Measurements from ENCODE around the gene AKR1B1. TPM values are rescaled to one million over a fixed set of nuclear protein-coding genes. Genes with fewer than 3 reads are reported as not detected.

The AKR1B1 gene
- total RNA-seq, 1 experiment from 2014 or later: 1.6 TPM

DNA sequence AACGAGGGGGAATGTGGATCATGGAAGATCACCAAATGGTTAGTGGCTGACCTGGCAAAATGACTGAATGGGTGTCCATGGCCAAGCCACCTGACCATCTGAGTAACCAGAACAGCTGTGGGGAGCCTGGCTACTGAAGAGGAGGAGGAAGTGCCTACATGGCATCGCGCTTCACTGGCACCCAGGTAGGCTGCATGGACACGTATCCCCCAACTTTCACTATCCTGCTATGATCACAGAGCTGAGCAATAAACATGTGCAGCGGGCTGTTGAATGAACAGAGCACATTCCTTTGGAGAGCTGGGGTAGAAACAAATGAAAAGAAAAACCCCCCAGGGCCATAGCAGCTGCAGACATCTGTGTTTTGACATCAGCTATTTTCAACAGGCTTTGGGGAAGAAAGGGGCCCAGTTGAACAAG, 6.5 kb downstream of the AKR1B1 start:
- CTCF ChIA-PET: no interaction called here
- intact Hi-C loops (cut with micrococcal nuclease): no loop called here
- POLR2A ChIA-PET (ENCODE audit: unreplicated experiment): no interaction called here
- H3K4me1 ChIP-seq (ENCODE audit: insufficient read depth, low read length): peaks cover 32% of the 10 kb centered on the region
- no peak overlapping the region for H3K27ac ChIP-seq (ENCODE audit: low read length)
- no peak overlapping the region for H3K4me3 ChIP-seq (ENCODE audit: low read length)
- H3F3A ChIP-seq (ENCODE audit: low read length, unreplicated experiment): peaks cover 4% of the 10 kb centered on the region
- H3K79me2 ChIP-seq (ENCODE audit: low read length): no peaks in the 10 kb centered on the region
- H3K27me3 ChIP-seq (ENCODE audit: low read length): no peaks in the 10 kb centered on the region
- H3K36me3 ChIP-seq (ENCODE audit: low read depth, low read length): no peaks in the 10 kb centered on the region
- H3K4me2 ChIP-seq (ENCODE audit: low read length): no peak overlapping the region
- no peak for ATAC-seq
- no peak for DNase-seq
- TF ChIP-seq, protein P1, sequence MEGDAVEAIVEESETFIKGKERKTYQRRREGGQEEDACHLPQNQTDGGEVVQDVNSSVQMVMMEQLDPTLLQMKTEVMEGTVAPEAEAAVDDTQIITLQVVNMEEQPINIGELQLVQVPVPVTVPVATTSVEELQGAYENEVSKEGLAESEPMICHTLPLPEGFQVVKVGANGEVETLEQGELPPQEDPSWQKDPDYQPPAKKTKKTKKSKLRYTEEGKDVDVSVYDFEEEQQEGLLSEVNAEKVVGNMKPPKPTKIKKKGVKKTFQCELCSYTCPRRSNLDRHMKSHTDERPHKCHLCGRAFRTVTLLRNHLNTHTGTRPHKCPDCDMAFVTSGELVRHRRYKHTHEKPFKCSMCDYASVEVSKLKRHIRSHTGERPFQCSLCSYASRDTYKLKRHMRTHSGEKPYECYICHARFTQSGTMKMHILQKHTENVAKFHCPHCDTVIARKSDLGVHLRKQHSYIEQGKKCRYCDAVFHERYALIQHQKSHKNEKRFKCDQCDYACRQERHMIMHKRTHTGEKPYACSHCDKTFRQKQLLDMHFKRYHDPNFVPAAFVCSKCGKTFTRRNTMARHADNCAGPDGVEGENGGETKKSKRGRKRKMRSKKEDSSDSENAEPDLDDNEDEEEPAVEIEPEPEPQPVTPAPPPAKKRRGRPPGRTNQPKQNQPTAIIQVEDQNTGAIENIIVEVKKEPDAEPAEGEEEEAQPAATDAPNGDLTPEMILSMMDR (conservative IDR thresholded peaks at IDR 0.05; ENCODE audit: low read depth, low read length): no peak
- TF ChIP-seq EZH2 (IDR thresholded peaks at IDR 0.05; ENCODE audit: low read length, unreplicated experiment) (no peak), EZH2phosphoT487 (IDR thresholded peaks at IDR 0.05; ENCODE audit: borderline replicate concordance, low read length) (no peak)
- H4K20me1 ChIP-seq (ENCODE audit: low read length): no peaks in the 10 kb centered on the region
- no peaks in the 10 kb centered on the region for H3K9me2 ChIP-seq (replicated peaks; ENCODE audit: low read length)
- no peak overlapping the region for H3K9ac ChIP-seq (ENCODE audit: low read length)
- H3K9me3 ChIP-seq (ENCODE audit: low read length): no peaks in the 10 kb centered on the region
- no peak overlapping the region for H2AFZ ChIP-seq (ENCODE audit: low read length)
- BruUV-seq (replicated peaks): no TSS peak

DNA sequence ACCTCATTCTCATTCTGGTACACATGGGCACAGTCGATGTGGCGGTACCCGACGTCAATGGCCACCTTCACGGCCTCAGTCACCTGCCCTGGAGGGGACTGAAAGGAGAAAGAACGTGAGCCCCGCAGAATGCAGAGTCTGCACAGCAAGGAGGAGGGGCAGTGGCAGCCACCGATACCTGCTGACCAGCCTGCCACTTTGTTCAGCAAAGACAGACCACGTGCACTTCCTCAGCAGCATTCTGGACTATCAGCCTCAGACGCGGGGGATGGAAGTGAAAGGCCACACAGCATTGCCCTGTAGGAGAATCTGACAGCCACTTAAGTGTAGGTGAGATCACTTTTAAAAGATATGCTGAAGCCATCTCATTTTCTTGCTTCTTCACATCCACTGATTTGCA, 7.2 kb downstream of the AKR1B1 start:
- ATAC-seq (no peak), DNase-seq (no peak)
- Histone ChIP-seq H4K20me1 (ENCODE audit: low read length) (no peaks in the 10 kb centered on the region), H3K9me3 (ENCODE audit: low read length) (no peaks in the 10 kb centered on the region), H3K27me3 (ENCODE audit: low read length) (no peaks in the 10 kb centered on the region), H3K4me2 (ENCODE audit: low read length) (no peak overlapping the region), H3K9me2 (replicated peaks; ENCODE audit: low read length) (no peaks in the 10 kb centered on the region), H3K4me3 (ENCODE audit: low read length) (no peak overlapping the region), H3F3A (ENCODE audit: low read length, unreplicated experiment) (peaks cover 4% of the 10 kb centered on the region), H2AFZ (ENCODE audit: low read length) (no peak overlapping the region), H3K27ac (ENCODE audit: low read length) (no peak overlapping the region), H3K79me2 (ENCODE audit: low read length) (no peaks in the 10 kb centered on the region), H3K9ac (ENCODE audit: low read length) (no peak overlapping the region), H3K36me3 (ENCODE audit: low read depth, low read length) (no peaks in the 10 kb centered on the region), H3K4me1 (ENCODE audit: insufficient read depth, low read length) (peaks cover 35% of the 10 kb centered on the region)
- ChIA-PET CTCF (no interaction called here), POLR2A (ENCODE audit: unreplicated experiment) (no interaction called here)
- no peak for TF ChIP-seq EZH2 (IDR thresholded peaks at IDR 0.05; ENCODE audit: low read length, unreplicated experiment)
- BruUV-seq (replicated peaks): no TSS peak
- intact Hi-C loops (cut with micrococcal nuclease): no loop called here

DNA sequence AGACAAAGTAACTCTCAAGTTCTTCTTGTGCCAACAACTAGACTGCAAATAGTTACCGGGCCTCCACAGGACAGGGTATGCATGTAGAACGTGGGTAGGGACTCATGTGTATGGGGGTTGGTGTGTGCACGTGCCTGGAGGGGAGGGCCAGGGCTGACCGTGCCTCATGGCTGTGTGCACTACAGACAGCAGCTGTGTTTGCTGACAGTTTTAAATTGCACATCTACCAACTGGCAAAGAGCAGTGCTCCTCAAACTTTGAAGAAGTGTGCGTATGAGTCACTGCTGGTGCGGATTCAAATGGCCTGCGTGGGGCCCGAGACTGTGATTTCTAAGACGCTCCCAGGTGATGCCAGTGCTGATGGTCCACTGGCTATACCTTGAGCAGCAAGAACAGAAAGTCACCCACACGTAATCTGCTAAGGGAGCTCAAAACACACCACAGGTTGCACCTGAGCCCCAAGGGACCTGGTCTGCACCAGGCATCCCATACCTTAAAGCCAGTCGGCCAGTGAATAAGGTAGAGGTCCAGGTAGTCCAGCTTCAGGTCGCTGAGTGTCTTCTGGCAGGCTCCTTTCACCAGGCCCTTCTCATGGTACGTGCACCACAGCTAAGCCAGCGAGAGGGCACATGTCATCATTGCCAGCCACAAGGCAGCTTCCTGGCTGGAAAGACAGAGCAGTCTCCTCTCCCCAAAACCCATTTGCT, 8.5 kb downstream of the AKR1B1 start:
- ChIA-PET POLR2A (ENCODE audit: unreplicated experiment) (no interaction called here), CTCF (no interaction called here)
- H4K20me1 ChIP-seq (ENCODE audit: low read length): no peaks in the 10 kb centered on the region
- DNase-seq (peak; percentile 36), ATAC-seq (peak; percentile 49)
- no peak overlapping the region for H2AFZ ChIP-seq (ENCODE audit: low read length)
- TF ChIP-seq, protein P1 (conservative IDR thresholded peaks at IDR 0.05; ENCODE audit: low read depth, low read length): no peak
- no peak for TF ChIP-seq EZH2phosphoT487 (IDR thresholded peaks at IDR 0.05; ENCODE audit: borderline replicate concordance, low read length)
- no peak for TF ChIP-seq EZH2 (IDR thresholded peaks at IDR 0.05; ENCODE audit: low read length, unreplicated experiment)
- H3K36me3 ChIP-seq (ENCODE audit: low read depth, low read length): no peaks in the 10 kb centered on the region
- no peak overlapping the region for H3K4me3 ChIP-seq (ENCODE audit: low read length)
- H3K9me3 ChIP-seq (ENCODE audit: low read length): no peaks in the 10 kb centered on the region
- BruUV-seq (replicated peaks): no TSS peak
- H3K9ac ChIP-seq (ENCODE audit: low read length): no peak overlapping the region
- no peaks in the 10 kb centered on the region for H3K79me2 ChIP-seq (ENCODE audit: low read length)
- H3K9me2 ChIP-seq (replicated peaks; ENCODE audit: low read length): no peaks in the 10 kb centered on the region
- intact Hi-C loops (cut with micrococcal nuclease): no loop called here
- H3K4me2 ChIP-seq (ENCODE audit: low read length): no peak overlapping the region; the same call in 1 of the 2 replicates
- peak overlapping the region; percentile 83 for H3K27ac ChIP-seq (ENCODE audit: low read length)
- H3K27me3 ChIP-seq (ENCODE audit: low read length): no peaks in the 10 kb centered on the region
- peaks cover 35% of the 10 kb centered on the region for H3K4me1 ChIP-seq (ENCODE audit: insufficient read depth, low read length)
- H3F3A ChIP-seq (ENCODE audit: low read length, unreplicated experiment): peaks cover 4% of the 10 kb centered on the region
